Neutrophil (primary cell): ENCODE measurements around the gene TEX101.
"Not testable (repeated sequence)": the region's sequence is repeated elsewhere in the genome, so short reads cannot be mapped to it uniquely, and the experiment has no call there.

Experiments used
- H3K27ac ChIP-seq: fragments of 200-600 bp; sonication (generic); 2 replicates; pipeline ENCODE4 v1.5.1; 2016; ENCODE audit warnings: mild to moderate bottlenecking, moderate library complexity
- H3K27me3 ChIP-seq: fragments of 200-600 bp; sonication (generic); 2 replicates; pipeline ENCODE4 v1.6.0; 2016; ENCODE audit warnings: mild to moderate bottlenecking
- H3K36me3 ChIP-seq: fragments of 200-600 bp; sonication (generic); 2 replicates; pipeline ENCODE4 v1.5.1; 2017
- H3K4me1 ChIP-seq, 2 experiments: fragments of 200-600 bp in 1 of 2; sonication (generic) in 1 of 2; 1 replicate in 1 of 2; 2 replicates in 1 of 2; pipeline versions ENCODE4 v1.5.1 to v1.6.1; 2013 to 2016; ENCODE audit warnings: low read depth in 1 of 2, low read length in 1 of 2, mild to moderate bottlenecking in 1 of 2, moderate library complexity in 1 of 2; ENCODE audit not compliant: control insufficient read depth in 1 of 2, insufficient read depth in 1 of 2
- H3K4me3 ChIP-seq, 2 experiments: fragments of 200-600 bp in 1 of 2; sonication (generic) in 1 of 2; 1 replicate in 1 of 2; 2 replicates in 1 of 2; pipeline ENCODE4 v1.5.1; 2013 to 2016; ENCODE audit warnings: low read depth in 1 of 2, low read length in 1 of 2, mild to moderate bottlenecking in 1 of 2, moderate library complexity in 1 of 2
- H3K9me3 ChIP-seq: fragments of 200-600 bp; sonication (generic); 2 replicates; pipeline ENCODE4 v1.5.1; 2016
- TF ChIP-seq, protein P1 (sequence below): fragments of 200-600 bp; sonication (generic); IDR thresholded peaks from 2 replicates; pipeline ENCODE4 v1.5.1; 2016; ENCODE audit warnings: antibody characterized with exemption

Gene TEX101

DNA sequence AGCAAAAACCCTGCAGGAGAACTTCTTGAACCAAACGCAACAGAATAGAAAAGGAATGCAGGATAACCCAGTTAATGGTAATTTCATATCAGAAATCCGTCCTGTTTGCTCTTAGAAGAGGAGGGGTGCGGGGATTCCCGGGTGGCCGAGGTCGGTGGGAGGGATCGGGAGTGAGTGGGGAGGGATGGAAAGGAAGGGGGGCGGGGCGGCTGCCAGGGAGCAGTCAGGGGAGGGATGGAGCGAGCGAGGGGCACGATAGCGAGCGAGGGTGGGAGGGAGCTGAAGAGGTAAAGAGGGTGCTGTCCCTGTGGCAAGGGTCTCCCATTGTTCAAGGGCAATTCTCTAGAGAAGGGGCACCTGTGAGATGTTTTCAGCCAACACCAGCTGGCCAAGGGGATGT lies 34.7 kb upstream of the TEX101 start:
- H3K36me3 ChIP-seq: no peaks in the 10 kb centered on the region
- no peaks in the 10 kb centered on the region for H3K9me3 ChIP-seq
- no peak overlapping the region for H3K27ac ChIP-seq
- TF ChIP-seq, protein P1, sequence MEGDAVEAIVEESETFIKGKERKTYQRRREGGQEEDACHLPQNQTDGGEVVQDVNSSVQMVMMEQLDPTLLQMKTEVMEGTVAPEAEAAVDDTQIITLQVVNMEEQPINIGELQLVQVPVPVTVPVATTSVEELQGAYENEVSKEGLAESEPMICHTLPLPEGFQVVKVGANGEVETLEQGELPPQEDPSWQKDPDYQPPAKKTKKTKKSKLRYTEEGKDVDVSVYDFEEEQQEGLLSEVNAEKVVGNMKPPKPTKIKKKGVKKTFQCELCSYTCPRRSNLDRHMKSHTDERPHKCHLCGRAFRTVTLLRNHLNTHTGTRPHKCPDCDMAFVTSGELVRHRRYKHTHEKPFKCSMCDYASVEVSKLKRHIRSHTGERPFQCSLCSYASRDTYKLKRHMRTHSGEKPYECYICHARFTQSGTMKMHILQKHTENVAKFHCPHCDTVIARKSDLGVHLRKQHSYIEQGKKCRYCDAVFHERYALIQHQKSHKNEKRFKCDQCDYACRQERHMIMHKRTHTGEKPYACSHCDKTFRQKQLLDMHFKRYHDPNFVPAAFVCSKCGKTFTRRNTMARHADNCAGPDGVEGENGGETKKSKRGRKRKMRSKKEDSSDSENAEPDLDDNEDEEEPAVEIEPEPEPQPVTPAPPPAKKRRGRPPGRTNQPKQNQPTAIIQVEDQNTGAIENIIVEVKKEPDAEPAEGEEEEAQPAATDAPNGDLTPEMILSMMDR: no peak
- H3K27me3 ChIP-seq: peaks cover 6% of the 10 kb centered on the region
- peaks cover under 1 to 4% of the 10 kb centered on the region in 2 experiments for H3K4me1 ChIP-seq
- H3K4me3 ChIP-seq: no peak overlapping the region

DNA sequence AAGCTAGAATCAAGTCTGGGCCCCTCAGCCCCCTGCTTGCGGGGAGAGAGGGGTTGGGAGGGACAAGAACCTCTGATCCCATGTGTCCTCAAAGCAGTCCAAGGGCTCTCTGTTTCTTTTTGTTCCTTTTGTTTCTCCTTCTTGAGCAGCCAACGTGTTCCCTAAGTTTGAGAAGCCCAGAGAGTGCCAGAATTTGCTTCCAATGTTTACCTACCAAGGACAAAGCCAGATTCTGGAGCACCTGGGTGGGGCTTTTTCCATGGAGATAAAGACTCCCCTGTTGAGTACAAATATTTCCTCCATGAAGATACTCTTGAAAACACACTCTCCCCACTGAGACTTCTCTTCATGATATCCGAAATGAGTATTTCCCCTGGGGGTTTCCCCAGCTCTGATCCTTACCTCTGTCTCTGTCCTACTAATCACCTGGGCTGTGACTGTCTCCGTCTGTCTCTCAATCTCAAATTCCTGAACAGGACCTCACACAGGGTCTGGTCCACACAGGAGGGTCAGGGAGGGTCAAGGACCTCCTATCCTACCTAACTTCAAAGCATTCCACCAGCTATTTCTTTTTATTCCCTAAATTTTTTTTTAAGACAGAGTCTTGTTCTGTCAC lies 33.8 kb upstream of the TEX101 start:
- TF ChIP-seq, protein P1: no peak
- Histone ChIP-seq H3K27ac (no peak overlapping the region), H3K9me3 (no peaks in the 10 kb centered on the region), H3K27me3 (peaks cover 6% of the 10 kb centered on the region), H3K4me3 (no peak overlapping the region), H3K36me3 (no peaks in the 10 kb centered on the region), H3K4me1 (peaks cover 4 to 10% of the 10 kb centered on the region in 2 experiments)

DNA sequence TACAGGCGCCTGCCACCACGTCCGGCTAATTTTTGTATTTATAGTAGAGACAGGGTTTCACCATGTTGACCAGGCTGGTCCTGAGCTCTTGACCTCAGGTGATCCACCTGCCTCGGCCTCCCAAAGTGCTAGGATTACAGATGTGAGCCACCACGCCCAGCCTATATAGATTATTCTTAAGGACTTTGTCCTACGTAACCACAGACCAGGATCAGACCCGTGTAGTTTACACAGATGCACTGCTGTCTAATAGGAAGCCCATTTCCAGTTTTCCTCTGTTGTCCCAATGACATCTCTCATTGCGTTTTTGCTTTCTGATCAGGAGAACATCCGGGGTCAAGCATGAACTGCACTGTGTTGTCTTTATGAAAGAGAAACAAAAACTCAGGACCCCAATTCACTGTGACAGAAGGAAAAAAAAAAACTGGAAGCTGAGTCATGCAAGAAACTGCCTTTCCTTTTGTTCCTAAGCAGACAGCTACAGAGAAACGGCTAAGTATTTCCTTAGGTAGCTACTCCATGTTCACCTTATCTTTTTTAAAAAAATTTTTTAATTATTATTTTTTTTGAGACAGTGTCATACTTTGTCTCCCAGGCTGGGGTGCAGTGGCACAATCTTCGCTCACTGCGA lies 32.0 kb upstream of the TEX101 start:
- not testable (repeated sequence) for H3K9me3 ChIP-seq, H3K36me3 ChIP-seq, H3K27me3 ChIP-seq, H3K4me3 ChIP-seq, H3K27ac ChIP-seq
- peaks cover 11 to 14% of the 10 kb centered on the region in 2 experiments for H3K4me1 ChIP-seq

DNA sequence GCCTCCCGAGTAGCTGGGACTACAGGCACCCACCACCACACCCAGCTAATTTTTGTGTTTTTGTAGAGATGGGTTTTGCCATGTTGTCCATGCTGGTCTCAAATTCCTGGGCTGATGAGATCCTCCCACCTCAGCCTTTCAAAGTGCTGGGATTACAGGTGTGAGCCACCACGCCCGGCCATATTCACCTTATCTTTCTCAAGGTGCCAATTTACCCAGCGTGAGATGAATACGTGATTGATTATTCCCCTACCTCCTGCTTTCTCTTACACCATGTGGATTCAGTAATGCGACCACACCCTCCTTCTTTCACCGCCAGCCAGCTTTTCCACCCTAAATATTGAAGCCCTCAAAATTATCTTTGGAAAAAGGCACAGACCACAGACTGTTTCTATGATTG lies 31.4 kb upstream of the TEX101 start:
- not testable (repeated sequence) for H3K4me3 ChIP-seq, H3K36me3 ChIP-seq, H3K27me3 ChIP-seq, H3K27ac ChIP-seq, H3K9me3 ChIP-seq
- H3K4me1 ChIP-seq: peaks cover 15 to 19% of the 10 kb centered on the region in 2 experiments

DNA sequence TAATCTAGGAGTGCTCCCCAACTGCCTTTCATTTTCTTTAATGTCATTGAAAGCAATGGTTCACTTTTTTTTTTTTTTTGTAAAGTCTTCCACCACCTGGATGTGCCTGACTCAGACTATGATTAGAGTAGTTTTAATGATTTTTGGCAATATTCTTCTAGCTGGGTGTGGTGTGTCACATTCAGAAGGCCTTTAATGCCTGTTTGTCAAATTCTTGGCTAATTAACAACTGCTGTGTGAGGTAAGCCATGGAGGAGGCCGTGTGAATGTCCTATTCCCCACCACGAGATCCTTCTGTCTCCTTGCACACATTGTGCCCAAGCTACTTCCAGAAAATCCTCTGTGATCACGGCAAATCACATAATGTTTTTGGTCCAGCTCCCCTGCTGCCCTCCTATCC lies 30.9 kb upstream of the TEX101 start:
- not testable (repeated sequence) for H3K4me3 ChIP-seq, H3K9me3 ChIP-seq, H3K36me3 ChIP-seq, H3K27ac ChIP-seq, H3K27me3 ChIP-seq
- peaks cover 15 to 19% of the 10 kb centered on the region in 2 experiments for H3K4me1 ChIP-seq

DNA sequence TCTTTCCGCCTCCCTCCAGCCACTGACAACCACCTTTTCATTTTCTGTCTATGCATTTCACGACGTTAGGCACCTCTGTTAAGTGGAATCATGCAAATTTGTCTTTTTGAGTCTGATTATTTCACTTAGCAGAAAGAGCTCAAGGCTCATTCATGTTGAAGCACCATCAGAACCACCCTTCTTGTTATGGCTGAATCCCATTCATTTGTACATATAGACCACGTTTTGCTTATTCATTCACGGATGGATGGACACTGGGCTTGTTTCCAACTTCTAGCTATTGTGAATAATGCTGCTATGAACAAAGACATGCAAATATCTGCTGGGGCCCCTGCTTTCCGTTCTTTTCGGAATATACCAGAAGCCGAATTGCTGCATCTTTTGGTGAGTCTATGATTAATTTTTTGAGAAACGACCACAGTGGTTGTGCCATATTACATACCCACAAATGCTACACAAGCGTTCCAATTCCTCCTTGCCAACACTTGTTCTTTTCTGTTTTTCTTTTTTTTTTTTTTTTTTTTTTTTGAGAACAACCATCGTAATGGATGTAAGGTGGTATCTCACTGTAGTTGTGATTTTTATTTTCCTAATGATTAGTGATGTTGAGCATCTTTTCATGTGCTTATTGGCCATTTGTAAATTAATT lies 23.7 kb upstream of the TEX101 start:
- H3K4me1 ChIP-seq: peaks cover 9 to 11% of the 10 kb centered on the region in 2 experiments
- not testable (repeated sequence) for H3K27ac ChIP-seq, H3K9me3 ChIP-seq, H3K36me3 ChIP-seq, H3K27me3 ChIP-seq, H3K4me3 ChIP-seq

DNA sequence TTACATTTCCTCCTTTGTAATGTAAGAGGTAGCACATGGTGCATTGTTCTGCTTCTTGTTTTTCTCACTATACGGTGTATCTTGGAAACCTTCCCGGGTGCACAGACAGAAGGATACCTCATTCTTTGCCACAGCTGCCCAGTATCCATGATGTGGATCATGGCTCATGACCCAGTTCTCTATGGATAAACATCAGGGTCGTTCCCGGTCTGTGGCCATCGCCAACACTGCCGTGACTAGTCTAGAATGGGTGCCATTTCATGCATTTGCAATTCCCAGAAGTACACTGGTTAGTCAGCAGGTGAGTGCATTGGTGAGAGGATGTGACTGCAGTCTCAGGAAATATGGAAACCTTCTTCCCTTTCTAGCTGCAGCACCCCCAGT lies 23.1 kb upstream of the TEX101 start:
- H3K36me3 ChIP-seq, H3K27ac ChIP-seq, H3K4me3 ChIP-seq, H3K4me1 ChIP-seq, H3K27me3 ChIP-seq, H3K9me3 ChIP-seq: not testable (repeated sequence)

DNA sequence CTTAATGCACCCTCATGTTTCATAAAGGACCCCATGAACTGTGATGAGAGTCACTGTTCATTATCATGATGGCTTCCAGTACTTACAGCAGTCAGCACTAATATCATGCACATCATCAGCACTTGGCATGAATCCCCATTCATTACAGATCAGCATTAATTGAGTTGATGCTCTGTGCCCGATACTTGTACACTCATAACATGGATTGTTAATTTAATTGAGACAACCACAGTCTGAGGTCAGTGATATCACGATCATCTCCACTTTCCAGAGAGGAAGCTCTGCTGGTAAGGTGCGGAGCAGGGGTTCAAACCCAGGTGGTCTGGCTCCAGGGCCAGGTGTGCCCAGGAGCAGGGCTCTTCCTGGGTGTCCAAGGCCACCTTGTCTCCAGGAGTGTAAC lies 21.2 kb upstream of the TEX101 start:
- not testable (repeated sequence) for H3K9me3 ChIP-seq, H3K4me3 ChIP-seq, H3K36me3 ChIP-seq, H3K27me3 ChIP-seq, H3K27ac ChIP-seq, H3K4me1 ChIP-seq
